HepG2 (cell line): ENCODE results near the gene STX4. TPM values are rescaled to one million over a fixed set of nuclear protein-coding genes. Genes with fewer than 3 reads are reported as not detected.

ENCODE experiments used
- ADNP ChIP-seq: sonication (generic); formaldehyde crosslinking; IDR thresholded peaks from 2 replicates; pipeline ENCODE4 v1.4.0; 2020; ENCODE audit warnings: missing genetic modification reagents
- CERS6 ChIP-seq: sonication (generic); formaldehyde crosslinking; IDR thresholded peaks from 2 replicates; pipeline ENCODE4 v1.5.0; 2020; ENCODE audit warnings: missing genetic modification reagents
- DMTF1 ChIP-seq: sonication (generic); formaldehyde crosslinking; IDR thresholded peaks from 2 replicates; pipeline ENCODE4 v1.4.0; 2020; ENCODE audit warnings: mild to moderate bottlenecking, missing genetic modification reagents
- FOXK2 ChIP-seq: fragments of 450-650 bp; IDR thresholded peaks from 2 replicates; pipeline ENCODE4 v1.6.1; 2016
- HDAC1 ChIP-seq: sonication (generic); formaldehyde crosslinking; IDR thresholded peaks from 2 replicates; pipeline ENCODE4 v1.5.1; 2020; ENCODE audit warnings: mild to moderate bottlenecking, missing genetic modification reagents
- HINFP ChIP-seq: sonication (generic); formaldehyde crosslinking; IDR thresholded peaks from 2 replicates; pipeline ENCODE4 v1.4.0; 2020; ENCODE audit warnings: low read depth, mild to moderate bottlenecking, missing genetic modification reagents
- HOMEZ ChIP-seq: IDR thresholded peaks from 2 replicates; pipeline ENCODE4 v1.6.1; 2016; ENCODE audit warnings: low read depth
- MAFG ChIP-seq: sonication (generic); formaldehyde crosslinking; IDR thresholded peaks from 2 replicates; pipeline ENCODE4 v1.5.1; 2020; ENCODE audit warnings: mild to moderate bottlenecking, missing genetic modification reagents
- POGK ChIP-seq: sonication (generic); formaldehyde crosslinking; conservative IDR thresholded peaks from 2 replicates; pipeline ENCODE4 v1.8.0; 2022; ENCODE audit warnings: mild to moderate bottlenecking, moderate library complexity, missing genetic modification reagents
- SNRNP70 ChIP-seq: fragments of 200-400 bp; formaldehyde crosslinking; IDR thresholded peaks from 2 replicates; pipeline ENCODE4 v1.6.1; 2017; ENCODE audit warnings: mild to moderate bottlenecking, low read depth, low read length, moderate library complexity
- SUZ12 ChIP-seq: fragments of 150-350 bp; IDR thresholded peaks from 2 replicates; pipeline ENCODE4 v1.6.1; 2014; ENCODE audit warnings: low read depth, low read length
- TBX2 ChIP-seq: sonication (generic); formaldehyde crosslinking; IDR thresholded peaks from 2 replicates; pipeline ENCODE4 v1.5.0; 2020; ENCODE audit warnings: missing genetic modification reagents, mild to moderate bottlenecking, borderline replicate concordance
- TCF7L2 ChIP-seq: IDR thresholded peaks from 2 replicates; pipeline ENCODE4 v1.6.1; 2011; ENCODE audit warnings: mild to moderate bottlenecking, low read depth, low read length, moderate library complexity
- ZFP37 ChIP-seq: sonication (generic); formaldehyde crosslinking; IDR thresholded peaks from 2 replicates; pipeline ENCODE4 v1.4.0; 2020; ENCODE audit warnings: missing genetic modification reagents, borderline replicate concordance
- ZNF430 ChIP-seq: sonication (generic); formaldehyde crosslinking; IDR thresholded peaks from 2 replicates; pipeline ENCODE4 v1.9.0; 2021; ENCODE audit warnings: mild to moderate bottlenecking, missing genetic modification reagents
- ZNF615 ChIP-seq: sonication (generic); formaldehyde crosslinking; IDR thresholded peaks from 2 replicates; pipeline ENCODE4 v1.5.0; 2020; ENCODE audit warnings: mild to moderate bottlenecking, missing genetic modification reagents, borderline replicate concordance
- ZNF766 ChIP-seq: sonication (generic); formaldehyde crosslinking; IDR thresholded peaks from 2 replicates; pipeline ENCODE4 v1.5.0; 2020; ENCODE audit warnings: missing genetic modification reagents, borderline replicate concordance
- ZNF792 ChIP-seq: IDR thresholded peaks from 2 replicates; pipeline ENCODE4 v1.6.1; 2016
- ZZZ3 ChIP-seq: sonication (generic); formaldehyde crosslinking; IDR thresholded peaks from 2 replicates; pipeline ENCODE4 v1.4.0; 2020; ENCODE audit warnings: missing genetic modification reagents, mild to moderate bottlenecking, borderline replicate concordance
- polyA plus RNA-seq, 8 experiments: library from polyadenylated mRNA; depleted of rRNA in 3 of 8; stranded (reverse) in 7 of 8; unstranded in 1 of 8; fragments of >200 nt; fragmentation: Illumina TruSeq in 4 of 8; extraction: Trizol in 4 of 8; gene quantifications; 2 replicates each; pipeline versions ENCODE4 v1.2.1 to v1.2.3, GENCODE V29; 2011 to 2016; ENCODE audit warnings: low read depth in 4 of 8, missing spikeins in 1 of 8, mixed read lengths in 1 of 8; ENCODE audit not compliant: insufficient read depth in 1 of 8
- total RNA-seq, 5 experiments: library from RNA; depleted of rRNA; stranded (reverse); fragments of >200 nt; fragmentation: Illumina TruSeq; extraction: Trizol; gene quantifications; 2 replicates each; pipeline ENCODE4 v1.2.3, GENCODE V29; 2016; ENCODE audit warnings: low read depth in 1 of 5

The STX4 gene
- total and polyA plus RNA-seq, 2 of the 13 experiments (the other 11 are each of a cell fraction or from before 2014, with no cell fraction given) = 29.2 to 34.6 TPM

GRCh38 chr16:31032736-31033708 lies at the start of gene STX4 (continued):
- TF ChIP-seq POGK (CRISPR knock-in tag) = peak; percentile 94; the same call in 1 of the 2 replicates
- no peak for TF ChIP-seq MAFG
- no peak for TF ChIP-seq DMTF1 (CRISPR knock-in tag)
- peak; percentile 69; the same call in 1 of the 2 replicates for TF ChIP-seq ZFP37
- peak; percentile 81 for TF ChIP-seq HDAC1 (CRISPR knock-in tag)
- TF ChIP-seq ZNF615 (CRISPR knock-in tag) = no peak
- no peak for TF ChIP-seq SNRNP70
- peak; percentile 78; the same call in 1 of the 2 replicates for TF ChIP-seq ZNF766 (CRISPR knock-in tag)
- no peak for TF ChIP-seq ADNP (CRISPR knock-in tag)
- no peak; the same call in none of the 2 replicates for TF ChIP-seq ZZZ3 (CRISPR knock-in tag)
- TF ChIP-seq CERS6 = 0 out of 2 replicates have a peak, but pooled peaks have one; percentile 40
- no peak for TF ChIP-seq TCF7L2
- no peak; the same call in 1 of the 2 replicates for TF ChIP-seq HOMEZ (CRISPR knock-in tag)
- TF ChIP-seq TBX2 (CRISPR knock-in tag) = peak; percentile 70; the same call in 1 of the 2 replicates
- no peak for TF ChIP-seq FOXK2
- TF ChIP-seq HINFP (CRISPR knock-in tag) = peak; percentile 79; the same call in 1 of the 2 replicates
- peak; percentile 52; the same call in 1 of the 2 replicates for TF ChIP-seq ZNF430 (CRISPR knock-in tag)
- TF ChIP-seq SUZ12 = no peak
- no peak; the same call in 1 of the 2 replicates for TF ChIP-seq ZNF792
